GM23338 (cell line): ENCODE results near the gene SZT2. TPM values are rescaled to one million over a fixed set of nuclear protein-coding genes. Genes with fewer than 3 reads are reported as not detected.

Source experiments
- ATAC-seq: fragments of 200-7000 bp; cut with Tn5 transposase; 3 replicates; pipeline ENCODE4 v1.9.1; 2020
- DNase-seq: peaks from one replicate; pipeline ENCODE4 v3.0.0-alpha.2; 2015; ENCODE audit warnings: low spot score
- H2AFZ ChIP-seq: fragments of 200-600 bp; sonication (generic); 2 replicates; pipeline ENCODE4 v1.8.0; 2016; ENCODE audit warnings: antibody characterized with exemption, mild to moderate bottlenecking, moderate library complexity
- H3F3A ChIP-seq: fragments of 200-600 bp; sonication (generic); replicated peaks from 2 replicates; pipeline ENCODE4 v1.8.0; 2017; ENCODE audit warnings: antibody characterized with exemption, mixed run types, low read depth
- H3K27ac ChIP-seq: fragments of 200-600 bp; sonication (generic); 2 replicates; pipeline ENCODE4 v1.6.1; 2016; ENCODE audit warnings: low read depth
- H3K27me3 ChIP-seq: fragments of 200-600 bp; sonication (generic); 2 replicates; pipeline ENCODE4 v1.8.0; 2016; ENCODE audit warnings: mild to moderate bottlenecking, mixed run types, moderate library complexity; ENCODE audit not compliant: insufficient read depth
- H3K36me3 ChIP-seq: fragments of 200-600 bp; sonication (generic); 2 replicates; pipeline ENCODE4 v1.8.0; 2016; ENCODE audit warnings: mild to moderate bottlenecking; ENCODE audit not compliant: insufficient read depth
- H3K4me1 ChIP-seq: fragments of 200-600 bp; sonication (generic); 2 replicates; pipeline ENCODE4 v1.8.0; 2016; ENCODE audit warnings: mild to moderate bottlenecking, moderate library complexity; ENCODE audit not compliant: insufficient read depth
- H3K4me2 ChIP-seq: fragments of 200-600 bp; sonication (generic); 2 replicates; pipeline ENCODE4 v1.7.1; 2017; ENCODE audit warnings: mixed run types
- H3K4me3 ChIP-seq: fragments of 200-600 bp; sonication (generic); 2 replicates; pipeline ENCODE4 v1.6.1; 2016; ENCODE audit warnings: mixed run types
- H3K79me2 ChIP-seq: fragments of 200-600 bp; sonication (generic); replicated peaks from 2 replicates; pipeline ENCODE4 v1.8.0; 2017; ENCODE audit warnings: mild to moderate bottlenecking; ENCODE audit not compliant: insufficient read depth
- H3K9me2 ChIP-seq: fragments of 200-600 bp; sonication (generic); 2 replicates; pipeline ENCODE4 v1.8.0; 2017; ENCODE audit not compliant: insufficient read depth
- H4K20me1 ChIP-seq: fragments of 200-600 bp; sonication (generic); replicated peaks from 2 replicates; pipeline ENCODE4 v1.8.0; 2017; ENCODE audit warnings: mild to moderate bottlenecking; ENCODE audit not compliant: insufficient read depth
- H3K27ac Mint-ChIP-seq: 2 replicates; pipeline ENCODE4 v1.8.0; 2020; ENCODE audit warnings: inconsistent platforms, mild to moderate bottlenecking, moderate library complexity, mixed read lengths
- H3K27me3 Mint-ChIP-seq: 3 replicates; pipeline ENCODE4 v1.8.0; 2022; ENCODE audit warnings: low read depth, mild to moderate bottlenecking, moderate library complexity, mixed read lengths, inconsistent platforms; ENCODE audit not compliant: insufficient read depth, poor library complexity
- H3K36me3 Mint-ChIP-seq: 3 replicates; pipeline ENCODE4 v1.8.0; 2021; ENCODE audit warnings: low read depth, mild to moderate bottlenecking, inconsistent platforms, moderate library complexity, mixed read lengths
- H3K4me1 Mint-ChIP-seq: 3 replicates; pipeline ENCODE4 v1.8.0; 2020; ENCODE audit warnings: mild to moderate bottlenecking, inconsistent platforms, mixed read lengths
- H3K4me3 Mint-ChIP-seq: 3 replicates; pipeline ENCODE4 v1.8.0; 2021; ENCODE audit warnings: moderate library complexity, mild to moderate bottlenecking, inconsistent platforms, mixed read lengths
- H3K9me3 Mint-ChIP-seq: 3 replicates; pipeline ENCODE4 v1.8.0; 2020; ENCODE audit warnings: moderate library complexity, mild to moderate bottlenecking, inconsistent platforms, mixed read lengths
- CREB1 ChIP-seq: fragments of 250-450 bp; sonication (Bioruptor Pico); IDR thresholded peaks from 2 replicates; pipeline ENCODE4 v1.5.0; 2020; ENCODE audit warnings: low read depth, mild to moderate bottlenecking, moderate library complexity
- EZH2 ChIP-seq: fragments of 200-600 bp; sonication (generic); IDR thresholded peaks from one replicate; pipeline ENCODE4 v1.8.0; 2017; ENCODE audit warnings: antibody characterized with exemption, mild to moderate bottlenecking, low read depth; ENCODE audit not compliant: unreplicated experiment
- EZH2phosphoT487 ChIP-seq: fragments of 200-600 bp; sonication (generic); IDR thresholded peaks from one replicate; pipeline ENCODE4 v1.8.1; 2018; ENCODE audit warnings: antibody characterized with exemption; ENCODE audit not compliant: unreplicated experiment
- JUNB ChIP-seq: IDR thresholded peaks from one replicate; pipeline ENCODE4 v1.6.1; 2016; ENCODE audit warnings: antibody characterized with exemption; ENCODE audit not compliant: unreplicated experiment
- NANOG ChIP-seq: IDR thresholded peaks from 2 replicates; pipeline ENCODE4 v1.6.1; 2016; ENCODE audit warnings: antibody characterized with exemption, borderline replicate concordance
- POLR2AphosphoS5 ChIP-seq: IDR thresholded peaks from 2 replicates; pipeline ENCODE4 v1.6.1; 2016; ENCODE audit warnings: antibody characterized with exemption, low read depth
- STAT1 ChIP-seq: IDR thresholded peaks from one replicate; pipeline ENCODE4 v1.6.1; 2016; ENCODE audit warnings: antibody characterized with exemption; ENCODE audit not compliant: unreplicated experiment
- ZNF114 ChIP-seq: fragments of 250-450 bp; sonication (Bioruptor Pico); IDR thresholded peaks from 2 replicates; pipeline ENCODE4 v1.5.0; 2020; ENCODE audit warnings: mild to moderate bottlenecking, moderate library complexity
- ZNF331 ChIP-seq: fragments of 250-450 bp; sonication (Bioruptor Pico); IDR thresholded peaks from 2 replicates; pipeline ENCODE4 v1.5.0; 2020; ENCODE audit warnings: low read depth, mild to moderate bottlenecking, moderate library complexity
- polyA plus RNA-seq: library from polyadenylated mRNA; unstranded; fragments of >200 nt; fragmentation: Nextera tagmentation; extraction: Ambion mirVana; gene quantifications from 2 replicates; pipeline ENCODE4 v1.2.1, GENCODE V29; 2016
- total RNA-seq: library from RNA; depleted of rRNA; stranded (reverse); fragments of >200 nt; shearing (Covaris generic); gene quantifications from 2 replicates; pipeline ENCODE4 v1.2.3, GENCODE V29; 2014
- TF ChIP-seq, protein P1 (sequence below): IDR thresholded peaks from one replicate; pipeline ENCODE4 v1.6.1; 2018; ENCODE audit warnings: antibody characterized with exemption; ENCODE audit not compliant: unreplicated experiment
- TF ChIP-seq, protein P2 (sequence below): fragments of 250-450 bp; sonication (Bioruptor Pico); IDR thresholded peaks from 2 replicates; pipeline ENCODE4 v1.5.0; 2020; ENCODE audit warnings: mild to moderate bottlenecking, moderate library complexity
- TF ChIP-seq, protein P3 (sequence below), 2 experiments: fragments of 200-600 bp in 1 of 2; sonication (generic) in 1 of 2; conservative IDR thresholded peaks; 2 replicates each; pipeline versions ENCODE4 v1.5.1 to v1.6.1; 2016 to 2017; ENCODE audit warnings: antibody characterized with exemption in 2 of 2, low read depth in 2 of 2, mild to moderate bottlenecking in 2 of 2, moderate library complexity in 1 of 2
- TF ChIP-seq, protein P4 (sequence below): IDR thresholded peaks from 2 replicates; pipeline ENCODE4 v1.6.1; 2016; ENCODE audit warnings: antibody characterized with exemption

Gene SZT2
- total and polyA plus RNA-seq, 2 experiments from 2014 or later, result 4.1 to 16.1 TPM

DNA sequence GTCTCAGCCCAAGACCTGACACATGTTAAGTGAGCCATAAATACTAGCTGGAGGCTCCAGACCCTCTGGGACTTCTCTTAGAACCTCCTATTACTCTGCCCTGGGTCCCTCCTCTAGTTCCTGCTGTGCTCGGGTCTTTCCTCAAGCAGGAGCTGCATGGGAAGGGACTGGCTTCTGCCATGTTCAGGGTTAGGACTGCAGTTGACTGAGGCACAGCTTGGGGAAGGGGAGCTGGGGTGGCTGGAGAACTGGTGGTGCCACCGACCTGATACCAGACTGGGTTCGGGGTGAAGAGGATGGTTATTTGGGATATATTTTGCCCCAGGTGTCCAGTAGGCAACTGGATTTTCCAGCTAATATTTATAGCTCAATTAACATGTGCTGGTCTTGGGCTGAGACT is 48.3 kb downstream of the SZT2 start:
- Mint-ChIP-seq H3K27me3 (peaks cover 4% of the 10 kb centered on the region), H3K4me3 (no peak overlapping the region), H3K27ac (no peak overlapping the region), H3K36me3 (peaks cover 6% of the 10 kb centered on the region; the same call in 2 of the 3 replicates), H3K4me1 (peaks cover 7% of the 10 kb centered on the region), H3K9me3 (no peaks in the 10 kb centered on the region)
- H2AFZ ChIP-seq, result no peak overlapping the region
- DNase-seq, result no peak
- no peaks in the 10 kb centered on the region for H3K36me3 ChIP-seq
- H3K9me2 ChIP-seq, result no peaks in the 10 kb centered on the region
- no peaks in the 10 kb centered on the region for H3F3A ChIP-seq
- no peaks in the 10 kb centered on the region for H4K20me1 ChIP-seq
- no peak overlapping the region for H3K27ac ChIP-seq
- H3K4me2 ChIP-seq, result no peak overlapping the region
- no peaks in the 10 kb centered on the region for H3K27me3 ChIP-seq
- TF ChIP-seq ZNF114 (CRISPR knock-in tag) (no peak), POLR2AphosphoS5 (no peak), EZH2 (no peak), ZNF331 (CRISPR knock-in tag) (no peak), STAT1 (no peak), JUNB (no peak), EZH2phosphoT487 (no peak), CREB1 (CRISPR knock-in tag) (no peak), NANOG (no peak)
- TF ChIP-seq, protein P1, sequence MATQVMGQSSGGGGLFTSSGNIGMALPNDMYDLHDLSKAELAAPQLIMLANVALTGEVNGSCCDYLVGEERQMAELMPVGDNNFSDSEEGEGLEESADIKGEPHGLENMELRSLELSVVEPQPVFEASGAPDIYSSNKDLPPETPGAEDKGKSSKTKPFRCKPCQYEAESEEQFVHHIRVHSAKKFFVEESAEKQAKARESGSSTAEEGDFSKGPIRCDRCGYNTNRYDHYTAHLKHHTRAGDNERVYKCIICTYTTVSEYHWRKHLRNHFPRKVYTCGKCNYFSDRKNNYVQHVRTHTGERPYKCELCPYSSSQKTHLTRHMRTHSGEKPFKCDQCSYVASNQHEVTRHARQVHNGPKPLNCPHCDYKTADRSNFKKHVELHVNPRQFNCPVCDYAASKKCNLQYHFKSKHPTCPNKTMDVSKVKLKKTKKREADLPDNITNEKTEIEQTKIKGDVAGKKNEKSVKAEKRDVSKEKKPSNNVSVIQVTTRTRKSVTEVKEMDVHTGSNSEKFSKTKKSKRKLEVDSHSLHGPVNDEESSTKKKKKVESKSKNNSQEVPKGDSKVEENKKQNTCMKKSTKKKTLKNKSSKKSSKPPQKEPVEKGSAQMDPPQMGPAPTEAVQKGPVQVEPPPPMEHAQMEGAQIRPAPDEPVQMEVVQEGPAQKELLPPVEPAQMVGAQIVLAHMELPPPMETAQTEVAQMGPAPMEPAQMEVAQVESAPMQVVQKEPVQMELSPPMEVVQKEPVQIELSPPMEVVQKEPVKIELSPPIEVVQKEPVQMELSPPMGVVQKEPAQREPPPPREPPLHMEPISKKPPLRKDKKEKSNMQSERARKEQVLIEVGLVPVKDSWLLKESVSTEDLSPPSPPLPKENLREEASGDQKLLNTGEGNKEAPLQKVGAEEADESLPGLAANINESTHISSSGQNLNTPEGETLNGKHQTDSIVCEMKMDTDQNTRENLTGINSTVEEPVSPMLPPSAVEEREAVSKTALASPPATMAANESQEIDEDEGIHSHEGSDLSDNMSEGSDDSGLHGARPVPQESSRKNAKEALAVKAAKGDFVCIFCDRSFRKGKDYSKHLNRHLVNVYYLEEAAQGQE, result no peak
- TF ChIP-seq, protein P2, sequence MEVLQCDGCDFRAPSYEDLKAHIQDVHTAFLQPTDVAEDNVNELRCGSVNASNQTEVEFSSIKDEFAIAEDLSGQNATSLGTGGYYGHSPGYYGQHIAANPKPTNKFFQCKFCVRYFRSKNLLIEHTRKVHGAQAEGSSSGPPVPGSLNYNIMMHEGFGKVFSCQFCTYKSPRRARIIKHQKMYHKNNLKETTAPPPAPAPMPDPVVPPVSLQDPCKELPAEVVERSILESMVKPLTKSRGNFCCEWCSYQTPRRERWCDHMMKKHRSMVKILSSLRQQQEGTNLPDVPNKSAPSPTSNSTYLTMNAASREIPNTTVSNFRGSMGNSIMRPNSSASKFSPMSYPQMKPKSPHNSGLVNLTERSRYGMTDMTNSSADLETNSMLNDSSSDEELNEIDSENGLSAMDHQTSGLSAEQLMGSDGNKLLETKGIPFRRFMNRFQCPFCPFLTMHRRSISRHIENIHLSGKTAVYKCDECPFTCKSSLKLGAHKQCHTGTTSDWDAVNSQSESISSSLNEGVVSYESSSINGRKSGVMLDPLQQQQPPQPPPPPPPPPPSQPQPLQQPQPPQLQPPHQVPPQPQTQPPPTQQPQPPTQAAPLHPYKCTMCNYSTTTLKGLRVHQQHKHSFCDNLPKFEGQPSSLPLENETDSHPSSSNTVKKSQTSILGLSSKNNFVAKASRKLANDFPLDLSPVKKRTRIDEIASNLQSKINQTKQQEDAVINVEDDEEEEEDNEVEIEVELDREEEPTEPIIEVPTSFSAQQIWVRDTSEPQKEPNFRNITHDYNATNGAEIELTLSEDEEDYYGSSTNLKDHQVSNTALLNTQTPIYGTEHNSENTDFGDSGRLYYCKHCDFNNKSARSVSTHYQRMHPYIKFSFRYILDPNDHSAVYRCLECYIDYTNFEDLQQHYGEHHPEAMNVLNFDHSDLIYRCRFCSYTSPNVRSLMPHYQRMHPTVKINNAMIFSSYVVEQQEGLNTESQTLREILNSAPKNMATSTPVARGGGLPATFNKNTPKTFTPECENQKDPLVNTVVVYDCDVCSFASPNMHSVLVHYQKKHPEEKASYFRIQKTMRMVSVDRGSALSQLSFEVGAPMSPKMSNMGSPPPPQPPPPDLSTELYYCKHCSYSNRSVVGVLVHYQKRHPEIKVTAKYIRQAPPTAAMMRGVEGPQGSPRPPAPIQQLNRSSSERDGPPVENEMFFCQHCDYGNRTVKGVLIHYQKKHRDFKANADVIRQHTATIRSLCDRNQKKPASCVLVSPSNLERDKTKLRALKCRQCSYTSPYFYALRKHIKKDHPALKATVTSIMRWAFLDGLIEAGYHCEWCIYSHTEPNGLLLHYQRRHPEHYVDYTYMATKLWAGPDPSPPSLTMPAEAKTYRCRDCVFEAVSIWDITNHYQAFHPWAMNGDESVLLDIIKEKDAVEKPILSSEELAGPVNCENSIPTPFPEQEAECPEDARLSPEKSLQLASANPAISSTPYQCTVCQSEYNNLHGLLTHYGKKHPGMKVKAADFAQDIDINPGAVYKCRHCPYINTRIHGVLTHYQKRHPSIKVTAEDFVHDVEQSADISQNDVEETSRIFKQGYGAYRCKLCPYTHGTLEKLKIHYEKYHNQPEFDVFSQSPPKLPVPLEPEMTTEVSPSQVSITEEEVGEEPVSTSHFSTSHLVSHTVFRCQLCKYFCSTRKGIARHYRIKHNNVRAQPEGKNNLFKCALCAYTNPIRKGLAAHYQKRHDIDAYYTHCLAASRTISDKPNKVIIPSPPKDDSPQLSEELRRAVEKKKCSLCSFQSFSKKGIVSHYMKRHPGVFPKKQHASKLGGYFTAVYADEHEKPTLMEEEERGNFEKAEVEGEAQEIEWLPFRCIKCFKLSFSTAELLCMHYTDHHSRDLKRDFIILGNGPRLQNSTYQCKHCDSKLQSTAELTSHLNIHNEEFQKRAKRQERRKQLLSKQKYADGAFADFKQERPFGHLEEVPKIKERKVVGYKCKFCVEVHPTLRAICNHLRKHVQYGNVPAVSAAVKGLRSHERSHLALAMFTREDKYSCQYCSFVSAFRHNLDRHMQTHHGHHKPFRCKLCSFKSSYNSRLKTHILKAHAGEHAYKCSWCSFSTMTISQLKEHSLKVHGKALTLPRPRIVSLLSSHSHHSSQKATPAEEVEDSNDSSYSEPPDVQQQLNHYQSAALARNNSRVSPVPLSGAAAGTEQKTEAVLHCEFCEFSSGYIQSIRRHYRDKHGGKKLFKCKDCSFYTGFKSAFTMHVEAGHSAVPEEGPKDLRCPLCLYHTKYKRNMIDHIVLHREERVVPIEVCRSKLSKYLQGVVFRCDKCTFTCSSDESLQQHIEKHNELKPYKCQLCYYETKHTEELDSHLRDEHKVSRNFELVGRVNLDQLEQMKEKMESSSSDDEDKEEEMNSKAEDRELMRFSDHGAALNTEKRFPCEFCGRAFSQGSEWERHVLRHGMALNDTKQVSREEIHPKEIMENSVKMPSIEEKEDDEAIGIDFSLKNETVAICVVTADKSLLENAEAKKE (CRISPR knock-in tag), result no peak
- TF ChIP-seq, protein P3, sequence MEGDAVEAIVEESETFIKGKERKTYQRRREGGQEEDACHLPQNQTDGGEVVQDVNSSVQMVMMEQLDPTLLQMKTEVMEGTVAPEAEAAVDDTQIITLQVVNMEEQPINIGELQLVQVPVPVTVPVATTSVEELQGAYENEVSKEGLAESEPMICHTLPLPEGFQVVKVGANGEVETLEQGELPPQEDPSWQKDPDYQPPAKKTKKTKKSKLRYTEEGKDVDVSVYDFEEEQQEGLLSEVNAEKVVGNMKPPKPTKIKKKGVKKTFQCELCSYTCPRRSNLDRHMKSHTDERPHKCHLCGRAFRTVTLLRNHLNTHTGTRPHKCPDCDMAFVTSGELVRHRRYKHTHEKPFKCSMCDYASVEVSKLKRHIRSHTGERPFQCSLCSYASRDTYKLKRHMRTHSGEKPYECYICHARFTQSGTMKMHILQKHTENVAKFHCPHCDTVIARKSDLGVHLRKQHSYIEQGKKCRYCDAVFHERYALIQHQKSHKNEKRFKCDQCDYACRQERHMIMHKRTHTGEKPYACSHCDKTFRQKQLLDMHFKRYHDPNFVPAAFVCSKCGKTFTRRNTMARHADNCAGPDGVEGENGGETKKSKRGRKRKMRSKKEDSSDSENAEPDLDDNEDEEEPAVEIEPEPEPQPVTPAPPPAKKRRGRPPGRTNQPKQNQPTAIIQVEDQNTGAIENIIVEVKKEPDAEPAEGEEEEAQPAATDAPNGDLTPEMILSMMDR (conservative IDR thresholded peaks at IDR 0.05; ENCODE audit: low read depth in 2 of 2), result no peak
- TF ChIP-seq, protein P4, sequence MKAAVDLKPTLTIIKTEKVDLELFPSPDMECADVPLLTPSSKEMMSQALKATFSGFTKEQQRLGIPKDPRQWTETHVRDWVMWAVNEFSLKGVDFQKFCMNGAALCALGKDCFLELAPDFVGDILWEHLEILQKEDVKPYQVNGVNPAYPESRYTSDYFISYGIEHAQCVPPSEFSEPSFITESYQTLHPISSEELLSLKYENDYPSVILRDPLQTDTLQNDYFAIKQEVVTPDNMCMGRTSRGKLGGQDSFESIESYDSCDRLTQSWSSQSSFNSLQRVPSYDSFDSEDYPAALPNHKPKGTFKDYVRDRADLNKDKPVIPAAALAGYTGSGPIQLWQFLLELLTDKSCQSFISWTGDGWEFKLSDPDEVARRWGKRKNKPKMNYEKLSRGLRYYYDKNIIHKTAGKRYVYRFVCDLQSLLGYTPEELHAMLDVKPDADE, result no peak
- H3K79me2 ChIP-seq, result no peaks in the 10 kb centered on the region
- no peaks in the 10 kb centered on the region for H3K4me1 ChIP-seq
- no peak for ATAC-seq
- H3K4me3 ChIP-seq, result no peak overlapping the region
